ENCODE data around the gene CFAP45. TPM values are rescaled to one million over a fixed set of nuclear protein-coding genes. Genes with fewer than 3 reads are reported as not detected.

Gene CFAP45
- total and polyA plus RNA-seq, 2 of the 8 experiments (the other 6 are each of a cell fraction or from before 2014, with no cell fraction given): 0.05 TPM; not detected in 1

GRCh38 chr1:159946242-159947187, 46.5 kb upstream of the CFAP45 start:
- peak overlapping the region; percentile 76 for H3K18ac ChIP-seq (ENCODE audit: extremely low read depth, low read length)
- H4K8ac ChIP-seq (ENCODE audit: extremely low read depth, insufficient read depth, low read length): no peak overlapping the region; the same call in 1 of the 2 replicates
- POLR2A ChIA-PET (ENCODE audit: partially characterized antibody): interaction anchor here (0.6 to 2.8 kb wide), 20 partner anchors 8 to 165 kb away, joined by 3 to 19 read pairs (median 3); partner anchors contain the start of genes SLAMF9 and TAGLN2
- H2BK12ac ChIP-seq (ENCODE audit: low read depth, low read length): peak overlapping the region; percentile 40; the same call in 1 of the 2 replicates
- peak; percentile 57 for FAIRE-seq
- H3K79me2 ChIP-seq (ENCODE audit: control insufficient read depth in 1 of 2, insufficient read depth in 2 of 2, low read length in 2 of 2): peaks cover 3 to 12% of the 10 kb centered on the region in 2 experiments; a peak in 2 of 4 replicates
- WGBS, 2 experiments (ENCODE audit: extremely low coverage in 1 of 2, insufficient coverage in 1 of 2, insufficient read length in 1 of 2, insufficient replicate concordance in 2 of 2, low coverage in 1 of 2, low lambda C conversion rate in 2 of 2, missing lambda C conversion rate in 1 of 2): 56% methylated on average over 9 of the region's 9 CpGs; no CpG with 5 or more reads in 1 of the 2 experiments
- peaks cover 10% of the 10 kb centered on the region; the same call in 1 of the 2 replicates for H3K23me2 ChIP-seq (ENCODE audit: low read depth, low read length)
- peaks cover 7 to 24% (median 14%) of the 10 kb centered on the region in 4 experiments for H3K4me1 ChIP-seq (replicated peaks in 1 of 4; ENCODE audit: control insufficient read depth in 3 of 4, insufficient read depth in 4 of 4, low read length in 3 of 4)
- H3K79me1 ChIP-seq (ENCODE audit: low read depth, low read length): peaks cover 2% of the 10 kb centered on the region; the same call in 1 of the 2 replicates
- CTCF ChIA-PET (ENCODE audit: partially characterized antibody): interaction anchor here (0.7 to 35.5 kb wide), 17 partner anchors 8 to 157 kb away, joined by 3 to 696 read pairs (median 4); partner anchors contain the start of genes SLAMF9 and TAGLN2
- H3K9ac ChIP-seq (replicated peaks in 1 of 4; ENCODE audit: extremely low read depth in 1 of 4, low read depth in 3 of 4, low read length in 3 of 4): 0 out of 7 replicates have a peak overlapping the region, but pooled peaks of 2 of the 4 experiments have one; percentile 36 to 68
- DNase-seq (ENCODE audit: low read depth in 1 of 2, low spot score in 2 of 2): no peak
- peak overlapping the region; percentile 50; the same call in 1 of the 2 replicates for H2BK20ac ChIP-seq (ENCODE audit: low read length)
- H2BK120ac ChIP-seq (replicated peaks; ENCODE audit: low read depth, low read length): peak overlapping the region; percentile 47
- peak overlapping the region; percentile 72 to 77 for H3K4me2 ChIP-seq (ENCODE audit: insufficient read depth in 1 of 2, low read depth in 2 of 2, low read length in 2 of 2)
- 0 out of 2 replicates have a peak overlapping the region, but pooled peaks have one; percentile 40 for H2BK15ac ChIP-seq (ENCODE audit: low read length)
- no peak overlapping the region for H3K23ac ChIP-seq (ENCODE audit: insufficient read length)
- peak overlapping the region; percentile 55; the same call in 1 of the 2 replicates for H2BK5ac ChIP-seq (ENCODE audit: low read depth, low read length)
- H3K27ac ChIP-seq (ENCODE audit: low read depth, low read length): peak overlapping the region; percentile 80; the same call in 1 of the 2 replicates
- peak overlapping the region; percentile 6 for H3K4ac ChIP-seq (replicated peaks; ENCODE audit: insufficient read length, low read depth, low read length)
- no peak overlapping the region; the same call in 1 of the 2 replicates for H2AK5ac ChIP-seq (ENCODE audit: low read depth, low read length)
- 0 out of 2 replicates have a peak overlapping the region, but pooled peaks have one; percentile 15 for H2AFZ ChIP-seq (ENCODE audit: low read length)
- H3K9me3 ChIP-seq (ENCODE audit: insufficient read depth in 2 of 2, low read depth in 1 of 2, low read length in 1 of 2): no peaks in the 10 kb centered on the region
- no peak overlapping the region for H3K14ac ChIP-seq (ENCODE audit: insufficient read length)
- H4K20me1 ChIP-seq (replicated peaks in 1 of 2; ENCODE audit: control insufficient read depth in 1 of 2, insufficient read depth in 2 of 2, low read length in 2 of 2): no peaks in the 10 kb centered on the region
- H3K36me3 ChIP-seq (ENCODE audit: control insufficient read depth in 2 of 4, insufficient read depth in 4 of 4, low read length in 3 of 4): no peaks in the 10 kb centered on the region; a peak in 1 of 8 replicates
- H3K4me3 ChIP-seq (ENCODE audit: extremely low read depth in 1 of 4, insufficient read depth in 2 of 4, low read depth in 3 of 4, low read length in 4 of 4): peak overlapping the region; percentile 49 to 82 (median 60); a peak in 7 of 8 replicates
- no peaks in the 10 kb centered on the region for H3K27me3 ChIP-seq (replicated peaks in 1 of 4; ENCODE audit: control insufficient read depth in 3 of 4, extremely low read depth in 1 of 4, insufficient read depth in 3 of 4, low read length in 3 of 4)
- H4K91ac ChIP-seq (replicated peaks; ENCODE audit: insufficient read length, low read length): peak overlapping the region; percentile 76
- peak overlapping the region; percentile 80 for H4K5ac ChIP-seq (ENCODE audit: insufficient read length, low read depth, low read length)
- peak overlapping the region; percentile 3 for H3K56ac ChIP-seq (replicated peaks; ENCODE audit: insufficient read length, low read depth, low read length)
- no peak for TF ChIP-seq CTBP2 (IDR thresholded peaks at IDR 0.05; ENCODE audit: borderline replicate concordance, insufficient read depth, insufficient read length, low read length)
- no peak for TF ChIP-seq TAF1 (IDR thresholded peaks at IDR 0.05; ENCODE audit: low read depth, low read length)
- TF ChIP-seq SIRT6 (IDR thresholded peaks at IDR 0.05; ENCODE audit: low read length): no peak
- no peak for TF ChIP-seq KDM5A (IDR thresholded peaks at IDR 0.05; ENCODE audit: low read length)
- TF ChIP-seq POU5F1 (IDR thresholded peaks at IDR 0.05; ENCODE audit: low read depth, low read length): no peak
- TF ChIP-seq ATF2 (IDR thresholded peaks at IDR 0.05; ENCODE audit: low read length): no peak

Measured in H1 (cell line).